IgD-negative memory B cell (primary cell): ENCODE data around the gene NCAM2. TPM values are rescaled to one million over a fixed set of nuclear protein-coding genes. Genes with fewer than 3 reads are reported as not detected.

Experiments
- H3K27ac Mint-ChIP-seq, 3 donors: one replicate each; pipeline ENCODE4 v1.8.0; 2020 to 2022; ENCODE audit warnings: mild to moderate bottlenecking in 3 of 3, mixed read lengths in 3 of 3, moderate library complexity in 1 of 3
- H3K27me3 Mint-ChIP-seq: one replicate; pipeline ENCODE4 v1.8.0; 2021; ENCODE audit warnings: mixed read lengths
- H3K36me3 Mint-ChIP-seq: one replicate; pipeline ENCODE4 v1.8.0; 2020; ENCODE audit warnings: mild to moderate bottlenecking, mixed read lengths
- H3K4me1 Mint-ChIP-seq, 3 donors: one replicate each; pipeline ENCODE4 v1.8.0; 2020 to 2022; ENCODE audit warnings: mixed read lengths in 3 of 3, mild to moderate bottlenecking in 1 of 3
- H3K4me3 Mint-ChIP-seq, 4 donors: one replicate each; pipeline ENCODE4 v1.8.0; 2020 to 2022; ENCODE audit warnings: mild to moderate bottlenecking in 4 of 4, mixed read lengths in 4 of 4, moderate library complexity in 3 of 4
- H3K9me3 Mint-ChIP-seq, 3 donors: one replicate each; pipeline ENCODE4 v1.8.0; 2020 to 2021; ENCODE audit warnings: mixed read lengths in 3 of 3, mild to moderate bottlenecking in 1 of 3
- polyA plus RNA-seq: library from polyadenylated mRNA; unstranded; fragments of 300-500 nt; fragmentation: Illumina TruSeq; gene quantifications from one replicate; pipeline ENCODE4 v1.2.3, GENCODE V29; 2021

NCAM2 gene
- polyA plus RNA-seq, 1 donor from 2014 or later, result not detected

DNA sequence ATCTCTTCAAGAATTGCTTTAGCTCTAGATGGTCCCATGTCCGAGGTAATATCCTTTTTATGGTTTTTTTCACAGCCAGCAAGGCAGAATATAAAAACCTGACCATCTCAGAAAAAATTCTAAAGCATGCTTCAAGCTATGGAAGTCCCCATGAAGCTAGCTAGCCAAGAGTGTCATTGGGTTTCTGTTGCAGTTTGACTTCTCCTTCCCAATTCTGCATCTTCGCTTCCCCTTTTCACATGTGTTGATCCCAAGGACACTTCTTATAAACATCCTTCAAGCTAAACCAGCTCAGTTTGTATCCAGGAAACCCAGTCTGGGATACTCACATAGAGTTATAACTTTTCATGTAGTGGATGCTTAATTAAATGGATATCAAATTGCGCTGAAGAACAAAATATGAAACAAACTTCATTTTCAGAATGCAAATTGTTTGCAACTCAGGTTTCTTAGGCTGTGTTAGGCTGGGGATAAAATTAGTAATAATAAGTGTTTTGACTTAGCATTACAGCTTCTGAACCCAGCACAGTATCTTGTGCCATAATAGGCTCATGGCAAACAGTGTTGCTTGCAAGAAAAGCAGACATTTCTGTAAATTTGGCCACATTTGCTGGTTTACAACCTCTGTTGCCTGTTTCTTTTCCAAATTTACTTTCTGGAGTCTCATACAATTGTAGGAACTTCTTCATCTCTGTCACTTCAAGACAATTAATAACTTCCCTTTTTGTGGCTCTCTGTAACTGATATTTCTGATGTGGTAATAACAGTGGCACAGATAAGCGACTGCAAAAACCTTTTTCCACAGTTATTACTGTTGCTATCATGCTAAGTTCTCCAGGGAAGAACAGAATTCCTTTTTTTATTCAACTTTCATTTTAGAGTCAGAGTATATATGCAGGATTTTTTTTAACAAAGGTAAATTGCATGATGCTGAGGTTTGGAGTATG, 53.2 kb downstream of the NCAM2 start:
- Mint-ChIP-seq H3K4me3 (no peak overlapping the region), H3K27me3 (no peaks in the 10 kb centered on the region), H3K9me3 (peaks cover 0 to 3% (median 1%) of the 10 kb centered on the region in 3 donors), H3K27ac (no peak overlapping the region), H3K4me1 (no peaks in the 10 kb centered on the region), H3K36me3 (no peaks in the 10 kb centered on the region)

DNA sequence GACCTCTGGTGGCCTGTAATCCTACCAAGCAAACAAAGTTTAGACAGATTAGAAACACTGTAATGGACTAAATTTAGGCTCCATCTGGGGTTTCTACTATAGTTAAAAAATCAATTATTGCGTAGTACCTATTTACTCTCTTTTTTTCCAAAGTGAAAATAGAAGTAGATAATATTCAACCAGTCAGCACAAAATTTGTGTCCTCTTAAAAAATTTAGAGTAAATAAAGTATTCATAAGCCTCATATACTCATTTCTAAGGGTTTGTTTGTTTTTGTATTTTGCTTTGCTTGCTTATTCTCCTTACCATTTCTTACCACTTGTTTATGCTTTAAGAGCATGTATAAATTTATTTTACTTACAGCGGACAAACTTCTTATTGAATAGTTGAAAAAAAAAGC, 54.5 kb downstream of the NCAM2 start:
- Mint-ChIP-seq H3K4me3 (no peak overlapping the region), H3K27ac (no peak overlapping the region), H3K36me3 (no peaks in the 10 kb centered on the region), H3K4me1 (no peaks in the 10 kb centered on the region), H3K27me3 (no peaks in the 10 kb centered on the region), H3K9me3 (peaks cover 0 to 3% (median 1%) of the 10 kb centered on the region in 3 donors)

DNA sequence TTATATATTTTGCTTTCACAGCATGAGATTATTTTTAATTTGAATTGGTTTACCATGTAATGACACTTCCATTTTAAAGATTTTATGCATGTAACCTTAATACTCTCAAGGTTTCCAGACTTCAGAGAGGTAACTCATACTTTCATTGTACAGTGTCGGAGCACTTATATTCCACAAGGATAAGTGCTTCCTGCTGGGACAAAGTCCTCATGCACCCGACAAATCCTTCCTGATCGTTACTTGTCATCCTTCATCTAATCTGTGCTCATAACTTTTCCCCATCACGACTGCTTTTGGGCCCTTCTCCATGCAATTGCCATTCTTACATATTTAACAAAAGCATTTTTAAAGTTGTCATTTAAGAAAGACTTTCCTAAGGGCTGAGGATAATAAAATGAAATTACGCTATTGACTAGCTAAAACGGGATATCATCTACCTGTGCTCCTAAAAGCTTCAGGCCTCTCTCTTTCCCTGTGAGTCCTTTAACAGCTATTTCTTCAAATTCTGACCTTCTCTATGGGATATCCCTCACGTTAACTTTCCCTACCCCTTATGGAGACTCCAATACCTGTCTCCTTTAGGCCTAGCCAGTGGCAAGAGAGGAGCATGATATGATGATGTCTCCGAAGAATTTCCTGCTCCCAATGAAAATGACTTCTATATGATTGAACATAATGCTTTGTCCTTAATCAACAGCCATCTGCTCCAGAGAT, 59.3 kb downstream of the NCAM2 start:
- peaks cover 0 to 3% (median 0%) of the 10 kb centered on the region in 3 donors for H3K9me3 Mint-ChIP-seq
- no peaks in the 10 kb centered on the region for H3K27me3 Mint-ChIP-seq
- no peaks in the 10 kb centered on the region for H3K4me1 Mint-ChIP-seq
- H3K36me3 Mint-ChIP-seq, result no peaks in the 10 kb centered on the region
- H3K27ac Mint-ChIP-seq, result no peak overlapping the region
- no peak overlapping the region for H3K4me3 Mint-ChIP-seq

DNA sequence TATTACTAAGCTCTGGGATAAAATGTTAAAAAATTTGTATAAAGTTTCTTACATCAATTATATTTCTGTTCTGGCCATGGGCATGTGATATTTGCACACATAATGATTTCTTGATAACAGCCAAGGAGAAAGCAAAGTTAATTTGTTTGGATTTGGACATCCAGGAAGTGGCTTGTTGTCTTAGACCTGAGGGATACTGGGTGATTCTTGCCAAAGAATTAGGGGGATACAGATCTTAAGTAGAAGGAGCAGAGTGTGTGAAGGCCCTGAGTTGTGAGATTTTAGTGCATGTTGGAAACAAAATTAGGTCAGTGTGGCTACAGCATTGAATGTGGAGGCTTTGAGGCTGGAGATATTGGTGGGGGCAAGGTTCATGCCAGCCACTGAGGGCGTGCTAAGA, 65.6 kb downstream of the NCAM2 start:
- Mint-ChIP-seq H3K4me1 (peaks cover 0 to 1% (median 0%) of the 10 kb centered on the region in 3 donors), H3K9me3 (peaks cover 0 to 3% (median 0%) of the 10 kb centered on the region in 3 donors), H3K27me3 (no peaks in the 10 kb centered on the region), H3K36me3 (no peaks in the 10 kb centered on the region), H3K27ac (no peak overlapping the region), H3K4me3 (no peak overlapping the region)

DNA sequence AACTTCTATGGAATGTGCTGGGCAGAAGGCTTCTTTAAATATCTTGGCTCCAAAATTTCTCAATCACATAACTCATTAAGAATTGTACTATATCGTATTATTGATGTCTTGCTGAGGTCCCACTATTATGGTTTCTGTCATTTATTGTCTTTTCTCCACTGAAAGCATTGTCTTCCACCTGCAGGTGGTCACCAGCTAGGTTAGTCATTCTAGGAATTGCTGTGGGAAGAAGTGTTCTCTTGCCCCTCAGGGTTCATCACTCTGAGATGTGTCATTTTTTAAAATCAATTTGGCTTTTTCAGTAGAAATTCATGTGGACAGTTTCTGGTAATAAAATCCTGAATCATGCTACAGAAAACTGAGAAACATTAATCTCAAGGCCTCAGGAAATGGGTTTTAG, 66.1 kb downstream of the NCAM2 start:
- Mint-ChIP-seq H3K4me1 (peaks cover 0 to 1% (median 0%) of the 10 kb centered on the region in 3 donors), H3K9me3 (no peaks in the 10 kb centered on the region), H3K36me3 (no peaks in the 10 kb centered on the region), H3K27me3 (no peaks in the 10 kb centered on the region), H3K27ac (no peak overlapping the region), H3K4me3 (no peak overlapping the region)

DNA sequence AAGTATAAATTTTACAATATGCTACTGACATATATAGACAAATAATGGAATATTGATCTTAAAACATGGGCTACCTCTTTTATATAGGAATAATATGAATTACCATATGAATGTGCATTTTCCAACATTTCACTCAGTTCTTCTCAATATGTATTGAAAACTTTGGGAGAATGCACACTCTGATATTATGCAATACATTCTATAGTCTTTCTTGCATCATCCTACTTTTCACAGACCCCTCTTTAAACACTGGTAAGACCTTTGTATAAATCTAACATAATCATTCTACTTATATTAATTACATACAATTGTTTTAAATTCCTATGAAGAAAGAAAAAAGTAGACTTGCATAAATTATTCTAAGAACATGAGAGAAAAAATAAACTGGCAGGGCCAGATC, 69.2 kb downstream of the NCAM2 start:
- Mint-ChIP-seq H3K27me3 (no peaks in the 10 kb centered on the region), H3K9me3 (no peaks in the 10 kb centered on the region), H3K4me3 (no peak overlapping the region), H3K27ac (no peak overlapping the region), H3K36me3 (no peaks in the 10 kb centered on the region), H3K4me1 (peaks cover 0 to 1% (median 0%) of the 10 kb centered on the region in 3 donors)

DNA sequence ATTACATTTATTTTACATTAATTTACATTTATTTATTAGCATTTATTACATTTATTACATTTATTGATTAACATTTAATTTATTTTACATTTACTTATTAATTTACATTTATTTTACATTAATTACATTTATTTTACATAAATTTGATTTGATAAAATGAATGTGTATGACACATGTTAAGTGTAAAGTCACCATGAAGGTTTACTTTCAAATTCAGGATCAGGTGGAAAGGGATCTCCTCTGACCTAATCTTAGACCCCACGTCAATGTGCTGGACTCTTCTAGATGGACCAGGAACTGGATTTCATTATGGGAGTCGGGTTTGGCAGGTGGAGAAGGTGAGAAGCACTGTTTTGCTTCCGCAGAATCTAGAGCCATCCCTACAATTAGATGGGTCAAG, 76.1 kb downstream of the NCAM2 start:
- no peaks in the 10 kb centered on the region for H3K4me1 Mint-ChIP-seq
- H3K9me3 Mint-ChIP-seq, result no peaks in the 10 kb centered on the region
- no peak overlapping the region for H3K4me3 Mint-ChIP-seq
- no peaks in the 10 kb centered on the region for H3K36me3 Mint-ChIP-seq
- H3K27ac Mint-ChIP-seq, result no peak overlapping the region
- no peaks in the 10 kb centered on the region for H3K27me3 Mint-ChIP-seq

DNA sequence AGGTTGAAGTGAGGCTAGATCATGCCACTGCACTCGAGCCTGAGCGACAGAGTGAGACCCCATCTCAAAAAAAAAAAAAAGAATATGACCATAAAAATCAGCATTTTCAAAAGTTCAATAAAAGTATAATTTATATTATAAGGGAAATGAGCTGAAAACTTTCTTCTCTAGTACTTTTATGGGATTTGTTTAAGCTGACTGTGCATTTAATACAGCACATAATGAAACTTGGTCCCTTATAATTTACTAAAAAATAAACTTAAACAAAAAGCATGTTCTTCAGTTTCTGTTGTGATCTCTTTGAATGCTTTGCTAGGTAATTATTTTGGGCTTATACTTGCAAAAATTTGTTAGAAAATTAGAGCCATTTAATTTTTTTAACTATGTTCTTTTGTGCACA, 77.8 kb downstream of the NCAM2 start:
- H3K27me3 Mint-ChIP-seq, result no peaks in the 10 kb centered on the region
- H3K9me3 Mint-ChIP-seq, result peaks cover 0 to 1% (median 0%) of the 10 kb centered on the region in 3 donors
- no peak overlapping the region for H3K4me3 Mint-ChIP-seq
- H3K36me3 Mint-ChIP-seq, result no peaks in the 10 kb centered on the region
- no peaks in the 10 kb centered on the region for H3K4me1 Mint-ChIP-seq
- no peak overlapping the region for H3K27ac Mint-ChIP-seq

DNA sequence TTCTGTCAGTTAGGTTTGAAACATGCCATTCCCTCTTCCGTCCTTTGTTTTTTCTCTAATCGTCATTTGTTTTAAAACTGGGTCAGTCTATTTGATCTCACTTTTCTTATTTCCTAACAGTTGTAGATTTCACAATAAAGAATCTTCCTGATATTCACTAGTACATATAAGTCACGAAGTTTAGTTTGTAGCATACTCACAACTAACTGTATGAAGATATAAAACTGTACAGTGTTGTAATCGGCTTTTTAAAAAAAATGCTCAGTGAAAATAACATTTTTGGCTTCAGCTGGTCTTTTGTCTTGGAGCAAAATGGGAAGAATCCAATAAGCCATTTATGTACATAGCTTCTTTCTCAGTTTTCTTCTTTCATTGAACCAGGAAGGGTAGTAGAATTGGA, 78.3 kb downstream of the NCAM2 start:
- H3K4me3 Mint-ChIP-seq, result no peak overlapping the region
- peaks cover 0 to 1% (median 0%) of the 10 kb centered on the region in 3 donors for H3K9me3 Mint-ChIP-seq
- no peaks in the 10 kb centered on the region for H3K27me3 Mint-ChIP-seq
- H3K4me1 Mint-ChIP-seq, result no peaks in the 10 kb centered on the region
- H3K27ac Mint-ChIP-seq, result no peak overlapping the region
- H3K36me3 Mint-ChIP-seq, result no peaks in the 10 kb centered on the region

DNA sequence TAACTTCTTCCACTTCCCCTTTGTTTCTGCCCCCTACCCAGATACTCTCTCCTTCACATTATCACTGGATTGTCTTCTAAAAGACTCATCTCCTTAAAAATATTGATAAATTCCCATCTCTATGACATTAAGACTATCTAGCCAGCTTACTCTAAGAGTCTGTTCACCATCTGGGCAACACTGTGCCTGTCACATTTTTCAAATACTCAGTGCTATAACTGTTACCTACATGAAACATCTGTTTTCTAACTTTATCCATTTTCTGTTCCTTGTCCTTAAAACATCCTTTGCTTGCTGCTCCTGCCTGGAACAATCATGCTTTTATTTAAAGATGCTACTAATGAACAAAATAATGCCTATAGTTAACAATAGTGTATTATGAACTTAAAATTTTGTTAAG, 81.4 kb downstream of the NCAM2 start:
- Mint-ChIP-seq H3K4me1 (peaks cover 0 to 2% (median 0%) of the 10 kb centered on the region in 3 donors), H3K27ac (no peak overlapping the region), H3K27me3 (no peaks in the 10 kb centered on the region), H3K4me3 (no peak overlapping the region), H3K9me3 (peaks cover 0 to 1% (median 0%) of the 10 kb centered on the region in 3 donors), H3K36me3 (no peaks in the 10 kb centered on the region)

DNA sequence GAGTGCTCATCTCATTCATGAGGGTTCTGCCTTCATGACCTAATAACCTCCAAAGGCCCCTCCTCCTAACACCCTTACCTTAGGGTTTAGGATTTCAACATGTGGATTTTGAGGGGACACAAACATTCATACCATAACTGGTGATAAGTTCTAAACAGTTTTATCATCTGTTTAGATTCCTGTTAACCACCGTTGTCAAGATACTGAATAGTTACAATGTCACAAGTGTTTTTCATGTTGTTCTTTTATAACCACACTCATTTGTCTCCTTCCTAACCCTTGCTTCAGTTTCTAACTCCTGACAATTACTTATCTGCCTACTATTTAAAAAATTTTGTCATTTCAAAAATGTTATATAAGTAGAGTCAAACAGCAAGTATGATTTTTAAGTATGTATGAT, 86.0 kb downstream of the NCAM2 start:
- no peak overlapping the region for H3K4me3 Mint-ChIP-seq
- peaks cover 0 to 2% (median 0%) of the 10 kb centered on the region in 3 donors for H3K4me1 Mint-ChIP-seq
- H3K36me3 Mint-ChIP-seq, result no peaks in the 10 kb centered on the region
- H3K9me3 Mint-ChIP-seq, result peaks cover 0 to 1% (median 0%) of the 10 kb centered on the region in 3 donors
- H3K27me3 Mint-ChIP-seq, result no peaks in the 10 kb centered on the region
- H3K27ac Mint-ChIP-seq, result no peak overlapping the region

DNA sequence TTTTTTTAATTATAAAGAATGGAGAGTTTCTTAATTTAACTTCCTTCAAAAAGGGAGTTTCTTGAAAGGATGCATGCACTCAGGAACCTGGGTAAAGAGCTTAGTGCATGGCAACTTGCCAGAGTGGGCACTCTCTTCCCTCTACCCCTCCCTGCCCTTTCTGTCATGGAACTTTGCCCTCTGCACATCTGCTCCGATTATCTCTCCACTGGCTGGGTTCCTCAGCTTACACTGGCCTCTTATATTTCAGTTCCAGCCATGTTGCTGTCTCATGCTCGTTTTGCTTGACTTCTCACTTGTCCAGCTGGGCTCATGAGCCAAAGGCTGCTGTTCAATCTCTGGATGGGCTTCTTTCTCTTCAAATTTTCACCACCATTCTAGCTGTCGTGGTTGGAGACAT, 87.0 kb downstream of the NCAM2 start:
- Mint-ChIP-seq H3K27ac (no peak overlapping the region), H3K9me3 (peaks cover 0 to 1% (median 0%) of the 10 kb centered on the region in 3 donors), H3K36me3 (no peaks in the 10 kb centered on the region), H3K4me1 (peaks cover 0 to 2% (median 0%) of the 10 kb centered on the region in 3 donors), H3K4me3 (no peak overlapping the region), H3K27me3 (no peaks in the 10 kb centered on the region)

DNA sequence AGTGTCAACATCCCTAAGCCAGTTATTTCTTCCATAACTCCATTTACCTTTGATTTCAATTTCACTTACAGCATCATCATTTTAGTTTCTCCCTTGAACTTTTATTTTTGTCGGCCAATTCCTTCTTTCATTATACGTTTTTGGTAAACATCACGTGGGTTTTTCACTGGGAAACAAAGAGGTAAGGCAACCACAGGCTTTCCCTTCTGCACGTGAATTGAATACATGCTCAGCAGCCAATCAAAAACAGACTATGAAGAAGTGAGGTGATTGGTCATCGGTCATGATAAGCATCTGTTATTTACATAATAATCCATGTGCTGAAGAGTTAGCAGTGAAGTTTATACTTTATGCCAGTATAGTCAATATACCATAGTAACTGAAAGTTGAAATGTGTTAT, 98.7 kb downstream of the NCAM2 start:
- H3K36me3 Mint-ChIP-seq, result peaks cover 2% of the 10 kb centered on the region
- H3K27me3 Mint-ChIP-seq, result no peaks in the 10 kb centered on the region
- peaks cover 0 to 2% (median 0%) of the 10 kb centered on the region in 3 donors for H3K4me1 Mint-ChIP-seq
- H3K4me3 Mint-ChIP-seq, result no peak overlapping the region
- no peaks in the 10 kb centered on the region for H3K9me3 Mint-ChIP-seq
- H3K27ac Mint-ChIP-seq, result no peak overlapping the region

DNA sequence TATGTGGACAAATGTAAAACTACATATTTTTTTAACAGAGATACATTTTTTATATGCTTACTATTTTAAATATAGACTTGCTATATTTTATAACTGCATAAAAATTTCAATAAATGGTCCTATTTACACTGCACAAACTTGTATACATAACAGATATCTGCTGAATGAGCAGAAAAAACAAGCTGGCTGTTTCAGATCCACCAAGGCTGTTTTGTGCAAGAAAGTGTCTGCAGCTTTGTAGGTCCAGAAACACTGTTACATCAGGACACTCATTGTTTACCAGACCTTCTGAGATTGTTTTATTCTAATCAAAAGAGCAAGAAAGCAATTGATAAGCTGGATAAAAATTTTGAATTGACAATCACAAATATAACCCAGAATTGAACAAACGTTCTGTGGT, 99.3 kb downstream of the NCAM2 start:
- no peak overlapping the region for H3K4me3 Mint-ChIP-seq
- H3K27ac Mint-ChIP-seq, result no peak overlapping the region
- no peaks in the 10 kb centered on the region for H3K27me3 Mint-ChIP-seq
- peaks cover 2% of the 10 kb centered on the region for H3K36me3 Mint-ChIP-seq
- H3K9me3 Mint-ChIP-seq, result no peaks in the 10 kb centered on the region
- peaks cover 0 to 2% (median 0%) of the 10 kb centered on the region in 3 donors for H3K4me1 Mint-ChIP-seq

DNA sequence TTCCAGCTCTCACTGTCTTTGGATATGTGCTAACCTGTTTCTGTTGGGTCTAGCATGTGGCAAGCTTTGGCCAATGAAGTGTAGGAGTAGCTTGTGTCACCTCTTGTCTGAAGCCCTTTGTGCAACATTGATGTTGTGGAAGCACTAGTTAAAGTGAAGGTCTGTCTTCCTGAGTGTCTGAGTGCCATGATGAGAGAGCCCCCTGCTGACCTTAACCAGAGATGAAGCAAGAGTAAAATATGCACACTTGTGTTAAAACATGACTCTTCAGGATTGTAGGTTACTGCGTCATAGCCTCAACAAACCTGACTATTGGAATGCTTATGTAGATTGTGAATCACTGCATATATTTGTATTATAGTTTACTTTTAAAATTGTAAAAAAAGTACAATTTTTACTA, 103.7 kb downstream of the NCAM2 start:
- Mint-ChIP-seq H3K36me3 (no peaks in the 10 kb centered on the region), H3K27me3 (no peaks in the 10 kb centered on the region), H3K4me1 (no peaks in the 10 kb centered on the region), H3K4me3 (no peak overlapping the region), H3K27ac (no peak overlapping the region), H3K9me3 (no peaks in the 10 kb centered on the region)
